H9 (cell line): Measurements from ENCODE around the gene EHD4. TPM values are rescaled to one million over a fixed set of nuclear protein-coding genes. Genes with fewer than 3 reads are reported as not detected.
A peak's percentile ranks its signal among the peaks of the same experiment; 100 is the strongest.

ENCODE experiments used
- DNase-seq: peaks from one replicate; pipeline ENCODE4 v3.0.0-alpha.2; 2017
- H2AFZ ChIP-seq: one replicate; pipeline ENCODE4 v1.6.1; 2013; ENCODE audit warnings: mild to moderate bottlenecking, low read length, control low read depth, moderate library complexity
- H2AK5ac ChIP-seq: 2 replicates; pipeline ENCODE4 v1.6.1; 2013; ENCODE audit warnings: low read length, control low read depth, mixed read lengths; ENCODE audit not compliant: insufficient read length
- H2BK120ac ChIP-seq: one replicate; pipeline ENCODE4 v1.6.1; 2013; ENCODE audit warnings: low read depth, mild to moderate bottlenecking, low read length, control low read depth, inconsistent platforms; ENCODE audit not compliant: poor library complexity, severe bottlenecking
- H2BK12ac ChIP-seq: 2 replicates; pipeline ENCODE4 v1.6.1; 2013; ENCODE audit warnings: low read length, control low read depth, mixed read lengths, low read depth; ENCODE audit not compliant: insufficient read length
- H2BK15ac ChIP-seq: 2 replicates; pipeline ENCODE4 v1.6.1; 2013; ENCODE audit warnings: low read depth, low read length, control low read depth
- H2BK20ac ChIP-seq: one replicate; pipeline ENCODE4 v1.6.1; 2013; ENCODE audit warnings: low read depth, mild to moderate bottlenecking, low read length, control low read depth, inconsistent platforms; ENCODE audit not compliant: poor library complexity, severe bottlenecking
- H2BK5ac ChIP-seq: 2 replicates; pipeline ENCODE4 v1.6.1; 2013; ENCODE audit warnings: low read length, control low read depth, mixed read lengths; ENCODE audit not compliant: insufficient read length
- H3K14ac ChIP-seq: 2 replicates; pipeline ENCODE4 v1.6.1; 2013; ENCODE audit warnings: low read length, control low read depth; ENCODE audit not compliant: insufficient read depth
- H3K18ac ChIP-seq: 2 replicates; pipeline ENCODE4 v1.6.1; 2013; ENCODE audit warnings: low read depth, mild to moderate bottlenecking, mixed read lengths, low read length, control low read depth; ENCODE audit not compliant: insufficient read length
- H3K23ac ChIP-seq: 2 replicates; pipeline ENCODE4 v1.6.1; 2013; ENCODE audit warnings: low read length, control low read depth, mixed read lengths, low read depth; ENCODE audit not compliant: insufficient read length
- H3K23me2 ChIP-seq: 2 replicates; pipeline ENCODE4 v1.6.1; 2013; ENCODE audit warnings: low read depth, mild to moderate bottlenecking, mixed read lengths, low read length, control low read depth; ENCODE audit not compliant: insufficient read length, poor library complexity, severe bottlenecking
- H3K27ac ChIP-seq: 2 replicates; pipeline ENCODE4 v1.5.1; 2013; ENCODE audit warnings: low read length, control low read depth, mixed read lengths, low read depth; ENCODE audit not compliant: insufficient read length
- H3K27me3 ChIP-seq: 2 replicates; pipeline ENCODE4 v1.6.1; 2013; ENCODE audit warnings: low read length, control low read depth, inconsistent platforms; ENCODE audit not compliant: insufficient read depth
- H3K4ac ChIP-seq: 2 replicates; pipeline ENCODE4 v1.6.1; 2013; ENCODE audit warnings: low read depth, mild to moderate bottlenecking, control low read depth, inconsistent platforms, low read length, moderate library complexity
- H3K4me1 ChIP-seq: 2 replicates; pipeline ENCODE4 v1.6.1; 2013; ENCODE audit warnings: low read length, control low read depth, inconsistent platforms; ENCODE audit not compliant: insufficient read depth
- H3K4me2 ChIP-seq: 2 replicates; pipeline ENCODE4 v1.6.1; 2013; ENCODE audit warnings: low read length, control low read depth, mixed read lengths; ENCODE audit not compliant: insufficient read length, insufficient read depth
- H3K56ac ChIP-seq: 2 replicates; pipeline ENCODE4 v1.6.1; 2013; ENCODE audit warnings: low read depth, mild to moderate bottlenecking, mixed read lengths, low read length, control low read depth; ENCODE audit not compliant: insufficient read length
- H3K79me1 ChIP-seq: 2 replicates; pipeline ENCODE4 v1.6.1; 2013; ENCODE audit warnings: low read depth, mild to moderate bottlenecking, moderate library complexity, low read length, control low read depth, inconsistent platforms; ENCODE audit not compliant: insufficient read depth, poor library complexity, severe bottlenecking
- H3K79me2 ChIP-seq: 2 replicates; pipeline ENCODE4 v1.6.1; 2013; ENCODE audit warnings: low read length, control low read depth, inconsistent platforms; ENCODE audit not compliant: insufficient read depth
- H3K9ac ChIP-seq: 2 replicates; pipeline ENCODE4 v1.6.1; 2013; ENCODE audit warnings: low read length, control low read depth, mixed read lengths; ENCODE audit not compliant: insufficient read length; ENCODE audit errors: extremely low read depth
- H3K9me3 ChIP-seq: one replicate; pipeline ENCODE4 v1.6.1; 2013; ENCODE audit warnings: low read depth, low read length, inconsistent platforms; ENCODE audit not compliant: control insufficient read depth
- H3T11ph ChIP-seq: one replicate; pipeline ENCODE4 v1.6.1; 2013; ENCODE audit warnings: mild to moderate bottlenecking, low read length, control low read depth, inconsistent platforms
- H4K20me1 ChIP-seq: one replicate; pipeline ENCODE4 v1.6.1; 2013; ENCODE audit not compliant: control insufficient read depth, insufficient read length, insufficient read depth
- H4K5ac ChIP-seq: 2 replicates; pipeline ENCODE4 v1.6.1; 2013; ENCODE audit warnings: low read depth, mild to moderate bottlenecking, mixed read lengths, low read length, control low read depth; ENCODE audit not compliant: insufficient read length
- H4K8ac ChIP-seq: replicated peaks from 2 replicates; pipeline ENCODE4 v1.6.1; 2013; ENCODE audit warnings: low read length, control low read depth, mixed read lengths, low read depth; ENCODE audit not compliant: insufficient read length
- H4K91ac ChIP-seq: 2 replicates; pipeline ENCODE4 v1.6.1; 2013; ENCODE audit warnings: low read depth, mild to moderate bottlenecking, moderate library complexity, mixed read lengths, low read length, control low read depth; ENCODE audit not compliant: insufficient read length
- H3K27ac Mint-ChIP-seq, 3 experiments: 2 replicates in 2 of 3; 3 replicates in 1 of 3; pipeline ENCODE4 v1.8.0; 2020 to 2021; ENCODE audit warnings: mixed read lengths in 3 of 3, mild to moderate bottlenecking in 1 of 3, moderate library complexity in 1 of 3
- H3K27me3 Mint-ChIP-seq: 2 replicates; pipeline ENCODE4 v1.8.0; 2021; ENCODE audit warnings: low read depth, mild to moderate bottlenecking, moderate library complexity, mixed read lengths
- H3K36me3 Mint-ChIP-seq, 3 experiments: 2 replicates in 2 of 3; 3 replicates in 1 of 3; pipeline ENCODE4 v1.8.0; 2020 to 2021; ENCODE audit warnings: low read depth in 3 of 3, mixed read lengths in 3 of 3; ENCODE audit not compliant: insufficient read depth in 1 of 3
- H3K4me1 Mint-ChIP-seq, 2 experiments: 2 replicates each; pipeline ENCODE4 v1.8.0; 2020; ENCODE audit warnings: mixed read lengths in 2 of 2
- H3K4me3 Mint-ChIP-seq, 2 experiments: 2 replicates in 1 of 2; 3 replicates in 1 of 2; pipeline ENCODE4 v1.8.0; 2020 to 2021; ENCODE audit warnings: mild to moderate bottlenecking in 2 of 2, mixed read lengths in 2 of 2, moderate library complexity in 1 of 2
- H3K9me3 Mint-ChIP-seq, 2 experiments: 2 replicates in 1 of 2; 3 replicates in 1 of 2; pipeline ENCODE4 v1.8.0; 2020; ENCODE audit warnings: mild to moderate bottlenecking in 2 of 2, mixed read lengths in 2 of 2, moderate library complexity in 1 of 2
- CTCF ChIP-seq: fragments of 200-600 bp; sonication (generic); conservative IDR thresholded peaks from 3 replicates; pipeline ENCODE4 v1.8.0; 2021; ENCODE audit warnings: antibody characterized with exemption, mild to moderate bottlenecking
- WGBS: extraction: QIAGEN DNeasy Blood & Tissue Kit; methylation state at CpG from one replicate; pipeline ENCODE4 v1.1.7; 2013; ENCODE audit warnings: missing lambda C conversion rate, low lambda C conversion rate, mixed read lengths; ENCODE audit not compliant: insufficient read length; ENCODE audit errors: extremely low coverage; 5-methylcytosine and 5-hydroxymethylcytosine counted together
- total RNA-seq: library from RNA; stranded (reverse); gene quantifications from 2 replicates; pipeline ENCODE4 v1.2.1, GENCODE V29; 2021

The EHD4 gene
- total RNA-seq, 1 experiment from 2014 or later, result 22.9 TPM

- H3K4me3 Mint-ChIP-seq, result no peak overlapping the region
- H3K27ac Mint-ChIP-seq, result peak overlapping the region in 1 of 3 experiments; percentile 76; a peak in 1 of 7 replicates
- 0 out of 2 replicates have a peak, but pooled peaks cover 2% of the 10 kb centered on the region for H3K79me2 ChIP-seq
- no peak overlapping the region for H4K8ac ChIP-seq
- no peaks in the 10 kb centered on the region for H3K27me3 ChIP-seq
- H3K9me3 ChIP-seq, result no peaks in the 10 kb centered on the region
- no peaks in the 10 kb centered on the region for H3K23me2 ChIP-seq
- H3K56ac ChIP-seq, result no peak overlapping the region
- no peak overlapping the region for H3K4me2 ChIP-seq
- no peak overlapping the region for H2BK12ac ChIP-seq
- peaks cover 0 to 11% (median 10%) of the 10 kb centered on the region in 3 experiments; a peak in 5 of 7 replicates for H3K36me3 Mint-ChIP-seq
- H3K4me1 ChIP-seq, result peaks cover 10% of the 10 kb centered on the region; the same call in 1 of the 2 replicates
- H2BK5ac ChIP-seq, result no peak overlapping the region
- H2BK20ac ChIP-seq, result no peak overlapping the region
- peak; percentile 24 for DNase-seq
- peaks cover 32 to 33% of the 10 kb centered on the region in 2 experiments for H3K4me1 Mint-ChIP-seq
- no peak overlapping the region for H4K5ac ChIP-seq
- H2BK120ac ChIP-seq, result no peak overlapping the region
- H3K27ac ChIP-seq, result no peak overlapping the region
- H3K14ac ChIP-seq, result no peak overlapping the region
- H3K27me3 Mint-ChIP-seq, result no peaks in the 10 kb centered on the region
- H2BK15ac ChIP-seq, result no peak overlapping the region
- no peak overlapping the region for H3K23ac ChIP-seq
- no peak overlapping the region for H2AK5ac ChIP-seq
- no peak overlapping the region for H3K4ac ChIP-seq
- no peak overlapping the region for H2AFZ ChIP-seq
- TF ChIP-seq CTCF, result no peak
- peak overlapping the region; percentile 21 for H3K18ac ChIP-seq
- H3K79me1 ChIP-seq, result no peaks in the 10 kb centered on the region
- no peak overlapping the region for H3K9ac ChIP-seq
- whole genome bisulfite sequencing, result no CpG with 5 or more reads among the region's 10 CpGs
- no peak overlapping the region for H4K91ac ChIP-seq
- no peaks in the 10 kb centered on the region for H4K20me1 ChIP-seq
- no peaks in the 10 kb centered on the region; a peak in 1 of 5 replicates for H3K9me3 Mint-ChIP-seq
- H3T11ph ChIP-seq, result no peak overlapping the region
These were observed 38.6 kb downstream of the EHD4 start for GRCh38 chr15:41933771-41934170.
